ENCODE data around the gene ZNF385B. TPM values are rescaled to one million over a fixed set of nuclear protein-coding genes. Genes with fewer than 3 reads are reported as not detected.

Gene ZNF385B
- total and polyA plus RNA-seq, 3 donors from 2014 or later = 28.1 to 40.3 (median 37.4) TPM

- no peak for TF ChIP-seq CTCF (IDR thresholded peaks at IDR 0.05)
- TF ChIP-seq POLR2A (IDR thresholded peaks at IDR 0.05) = no peak
- intact Hi-C loops (cut with DNase I; ENCODE audit: low total_unique reads) = no loop called here
- whole genome bisulfite sequencing, 2 donors = 72 to 91% methylated on average over 2 of the region's 2 CpGs
- H3K4me3 ChIP-seq = no peak overlapping the region
- H3K4me1 ChIP-seq = no peaks in the 10 kb centered on the region
- H3K27me3 ChIP-seq = no peaks in the 10 kb centered on the region
- H3K9me3 ChIP-seq = no peaks in the 10 kb centered on the region
- no peak overlapping the region for H3K27ac ChIP-seq
- H3K36me3 ChIP-seq (ENCODE audit: low read depth, missing control alignments) = no peaks in the 10 kb centered on the region
- DNase-seq = no peak
Measured at GRCh38 chr2:179802051-179802882, 59.1 kb downstream of the ZNF385B start.

GRCh38 chr2:179800776-179801175 lies 60.6 kb downstream of the ZNF385B start:
- Histone ChIP-seq H3K27ac (no peak overlapping the region), H3K9me3 (no peaks in the 10 kb centered on the region), H3K27me3 (no peaks in the 10 kb centered on the region), H3K36me3 (ENCODE audit: low read depth, missing control alignments) (no peaks in the 10 kb centered on the region), H3K4me1 (no peaks in the 10 kb centered on the region), H3K4me3 (no peak overlapping the region)
- TF ChIP-seq POLR2A (IDR thresholded peaks at IDR 0.05) (no peak), CTCF (IDR thresholded peaks at IDR 0.05) (no peak)
- no peak for DNase-seq
- intact Hi-C loops (cut with DNase I; ENCODE audit: low total_unique reads) = no loop called here

GRCh38 chr2:179796213-179797007 lies 65.0 kb downstream of the ZNF385B start:
- no peak overlapping the region for H3K27ac ChIP-seq
- intact Hi-C loops (cut with DNase I; ENCODE audit: low total_unique reads) = no loop called here
- H3K36me3 ChIP-seq (ENCODE audit: low read depth, missing control alignments) = no peaks in the 10 kb centered on the region
- 84 to 95% methylated on average over 5 of the region's 5 CpGs for WGBS, 2 donors
- H3K4me1 ChIP-seq = no peaks in the 10 kb centered on the region
- TF ChIP-seq POLR2A (IDR thresholded peaks at IDR 0.05) = no peak
- no peak for TF ChIP-seq CTCF (IDR thresholded peaks at IDR 0.05)
- no peaks in the 10 kb centered on the region for H3K9me3 ChIP-seq
- DNase-seq = no peak
- no peaks in the 10 kb centered on the region for H3K27me3 ChIP-seq
- H3K4me3 ChIP-seq = no peak overlapping the region

GRCh38 chr2:179793902-179794301 lies 67.5 kb downstream of the ZNF385B start:
- Histone ChIP-seq H3K4me3 (no peak overlapping the region), H3K9me3 (no peaks in the 10 kb centered on the region), H3K4me1 (no peaks in the 10 kb centered on the region), H3K36me3 (ENCODE audit: low read depth, missing control alignments) (no peaks in the 10 kb centered on the region), H3K27me3 (no peaks in the 10 kb centered on the region), H3K27ac (no peak overlapping the region)
- intact Hi-C loops (cut with DNase I; ENCODE audit: low total_unique reads) = no loop called here
- TF ChIP-seq CTCF (IDR thresholded peaks at IDR 0.05) = no peak
- TF ChIP-seq POLR2A (IDR thresholded peaks at IDR 0.05) = no peak
- no peak for DNase-seq
